Peyer's patch (tissue), 4 donors: ENCODE measurements around the gene OSCP1.

Source experiments
- CTCF ChIP-seq, 6 experiments: fragments of 450-650 bp in 4 of 6; fragments of 200-600 bp in 2 of 6; sonication (generic) in 1 of 6; IDR thresholded peaks; one replicate each; pipeline ENCODE4 v1.5.1; 2017 to 2019; ENCODE audit warnings: antibody characterized with exemption in 6 of 6, mild to moderate bottlenecking in 3 of 6, moderate library complexity in 1 of 6
- POLR2A ChIP-seq, 2 donors: fragments of 450-650 bp; IDR thresholded peaks; one replicate each; pipeline ENCODE4 v1.5.1; 2017; ENCODE audit warnings: antibody characterized with exemption in 2 of 2, mild to moderate bottlenecking in 2 of 2, moderate library complexity in 2 of 2

- TF ChIP-seq POLR2A (IDR thresholded peaks at IDR 0.05): no peak
- TF ChIP-seq CTCF (IDR thresholded peaks at IDR 0.05): no peak
These were observed 28.6 kb downstream of the OSCP1 start for GRCh38 chr1:36421649-36422048.
